Measurements from ENCODE around the gene CDSN.

GRCh38 chr6:31125586-31126363 is 5.5 kb upstream of the CDSN start:
- TF ChIP-seq REST (IDR thresholded peaks at IDR 0.05; ENCODE audit: low read depth) (no peak), NFIC (IDR thresholded peaks at IDR 0.05) (no peak), EP300 (IDR thresholded peaks at IDR 0.05; ENCODE audit: borderline replicate concordance) (no peak), MAX (IDR thresholded peaks at IDR 0.05) (no peak), TAF1 (IDR thresholded peaks at IDR 0.05; ENCODE audit: low read depth) (no peak), CREB1 (IDR thresholded peaks at IDR 0.05; ENCODE audit: low read depth) (no peak), EGR1 (IDR thresholded peaks at IDR 0.05) (no peak)
